NCI-H2171 treated with DMSO at 0.1 percent for 48 hours (cell line): ENCODE results near the gene MTFP1.
"Not testable (repeated sequence)": the region's sequence is repeated elsewhere in the genome, so short reads cannot be mapped to it uniquely, and the experiment has no call there.

Experiments
- DNase-seq: peaks from one replicate; lab custom pipeline; 2025; lab: John Stamatoyannopoulos, UW

The MTFP1 gene

DNA sequence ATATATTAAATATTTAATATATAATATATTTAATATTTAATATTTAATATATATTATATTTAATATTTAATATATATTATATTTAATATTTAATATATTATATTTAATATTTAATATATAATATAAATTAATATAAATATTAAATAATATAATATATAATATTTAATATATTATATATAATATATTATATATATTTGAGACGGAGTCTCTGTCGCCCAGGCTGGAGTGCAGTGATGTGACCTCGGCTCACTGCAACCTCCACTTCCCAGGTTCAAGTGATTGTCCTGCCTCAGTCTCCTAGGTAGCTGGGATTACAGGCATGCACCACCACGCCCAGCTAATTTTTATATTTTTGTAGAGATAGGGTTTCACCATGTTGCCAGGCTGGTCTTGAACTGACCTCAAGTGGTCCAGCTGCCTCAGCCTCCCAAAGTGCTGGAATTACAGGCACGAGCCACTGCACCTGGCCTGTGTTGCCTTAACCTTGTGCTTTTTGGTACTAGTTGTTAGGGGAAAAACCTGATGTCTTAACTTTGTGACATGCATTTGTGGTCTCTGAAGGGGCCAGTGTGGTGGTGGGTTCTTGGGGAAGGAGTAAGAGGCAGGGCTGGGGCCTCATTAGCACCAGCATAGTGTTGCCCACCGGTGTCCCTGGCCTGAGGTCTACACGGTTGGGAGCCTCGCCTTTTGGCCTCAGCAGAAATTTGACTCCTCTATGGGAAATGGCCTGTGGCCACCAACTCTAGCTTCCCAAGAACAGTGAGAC, 29.7 kb downstream of the MTFP1 start:
- no peak for DNase-seq

DNA sequence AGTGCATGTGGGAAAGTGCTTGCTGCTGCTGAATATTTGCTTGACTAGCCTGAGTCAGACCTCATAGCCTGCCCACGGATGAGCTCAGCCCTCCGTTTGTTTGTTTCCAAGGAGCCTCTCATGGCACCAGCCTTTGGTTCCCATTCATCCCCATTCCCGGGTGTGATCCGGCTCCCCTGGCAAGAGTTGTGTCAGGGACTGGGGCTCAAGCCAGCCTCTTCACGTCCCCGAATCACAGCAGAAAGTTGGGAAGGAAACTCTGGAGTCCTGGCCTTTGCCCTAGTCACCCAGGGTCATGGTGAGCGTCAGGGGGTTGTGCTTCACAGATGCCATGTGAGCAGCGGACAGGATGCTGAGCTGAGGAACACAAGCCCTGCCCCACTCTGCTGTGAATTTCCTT, 32.4 kb downstream of the MTFP1 start:
- no peak for DNase-seq

DNA sequence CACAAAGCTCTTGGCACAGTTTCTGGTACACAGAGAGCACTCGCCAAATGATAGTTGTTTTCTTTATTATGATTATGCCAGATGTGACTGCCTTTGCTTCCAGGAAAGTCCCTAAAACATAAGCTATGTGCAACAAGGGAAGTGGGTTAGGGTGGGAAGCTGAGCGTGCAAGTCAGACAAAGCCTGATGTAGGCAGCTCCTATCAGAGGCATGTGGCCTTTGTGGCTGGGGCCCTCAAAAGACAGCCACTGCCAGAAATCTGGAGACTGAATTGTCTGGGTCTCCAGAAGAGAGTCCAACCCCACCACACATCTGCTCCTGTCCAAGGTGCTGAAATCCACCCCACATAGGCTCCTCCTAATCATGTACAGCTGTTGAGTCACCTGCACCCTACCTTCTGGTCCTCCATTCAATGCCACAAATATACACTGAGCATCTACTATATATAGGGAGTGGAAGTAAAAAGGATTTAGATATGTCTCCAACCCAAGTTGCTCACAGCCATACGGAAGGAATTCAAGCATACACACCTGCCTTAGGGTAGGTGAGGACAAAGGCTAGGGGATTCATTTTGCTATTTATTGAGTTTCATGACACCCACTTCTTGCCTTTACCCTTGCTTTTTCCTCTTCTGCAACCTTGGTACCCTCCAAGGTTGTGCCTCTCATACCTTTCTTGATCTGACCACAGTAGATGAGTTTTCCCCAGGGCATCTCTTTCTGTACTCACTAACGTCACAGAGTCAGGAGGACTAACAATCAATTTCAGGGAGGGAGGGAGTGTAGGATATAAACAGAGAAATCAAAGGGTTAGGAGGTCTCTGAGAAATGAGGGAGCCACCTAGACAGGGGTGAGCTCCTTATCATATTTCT, 33.8 kb downstream of the MTFP1 start:
- peak; percentile 31 for DNase-seq

DNA sequence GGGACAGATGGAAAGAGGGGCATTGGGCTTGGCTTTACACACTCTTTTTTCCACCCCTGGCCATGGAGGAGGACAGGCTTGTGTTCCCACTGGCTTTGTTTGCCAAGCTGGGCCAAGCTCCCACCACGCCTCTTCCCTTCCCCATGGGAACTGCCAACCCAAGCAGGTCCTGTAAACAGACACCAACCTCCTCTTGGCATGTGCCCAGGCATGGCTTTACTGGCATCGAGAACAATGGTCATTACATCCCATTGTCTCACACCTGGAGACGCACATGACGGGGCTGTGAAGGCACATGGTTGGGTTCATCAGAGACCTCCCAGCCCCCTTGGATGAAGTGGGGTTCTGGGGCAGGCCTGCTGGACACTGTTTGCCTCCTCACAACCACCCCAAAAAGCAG, 34.6 kb downstream of the MTFP1 start:
- DNase-seq: peak; percentile 75

DNA sequence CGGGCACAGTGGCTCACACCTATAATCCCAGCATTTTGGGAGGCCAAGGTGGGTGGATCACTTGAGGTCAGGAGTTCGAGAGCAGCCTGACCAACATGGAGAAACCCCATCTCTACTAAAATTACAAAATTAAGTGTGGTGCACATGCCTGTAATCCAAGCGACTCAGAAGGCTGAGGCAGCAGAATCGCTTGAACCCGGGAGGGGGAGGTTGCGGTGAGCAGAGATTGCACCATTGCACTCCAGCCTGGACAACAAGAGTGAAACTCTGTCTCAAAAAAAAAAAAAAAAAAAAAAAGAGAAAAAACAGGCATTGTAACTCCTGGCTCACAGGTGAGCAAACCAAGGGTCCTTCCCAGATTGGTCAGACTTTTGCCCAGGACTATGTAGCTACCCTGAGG, 35.0 kb downstream of the MTFP1 start:
- DNase-seq: not testable (repeated sequence)

DNA sequence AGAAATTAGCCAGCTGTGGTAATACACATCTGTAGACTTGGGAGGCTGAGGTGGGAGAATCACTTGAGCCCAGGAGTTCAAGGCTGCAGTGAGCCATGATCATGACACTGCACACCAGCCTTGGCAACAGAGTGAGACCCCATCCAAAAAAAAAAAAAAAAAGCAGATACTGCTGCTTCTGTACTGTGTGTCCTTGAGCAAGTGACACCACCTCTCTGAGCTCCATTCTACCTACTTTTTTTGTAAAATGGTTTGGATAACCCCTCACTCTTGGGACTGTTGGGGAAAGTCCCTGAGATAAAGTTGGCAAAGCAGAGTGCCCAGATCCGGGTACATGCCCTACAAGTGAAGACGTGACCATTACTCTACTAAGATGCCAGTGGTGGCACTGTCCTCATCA, 43.6 kb downstream of the MTFP1 start:
- no peak for DNase-seq

DNA sequence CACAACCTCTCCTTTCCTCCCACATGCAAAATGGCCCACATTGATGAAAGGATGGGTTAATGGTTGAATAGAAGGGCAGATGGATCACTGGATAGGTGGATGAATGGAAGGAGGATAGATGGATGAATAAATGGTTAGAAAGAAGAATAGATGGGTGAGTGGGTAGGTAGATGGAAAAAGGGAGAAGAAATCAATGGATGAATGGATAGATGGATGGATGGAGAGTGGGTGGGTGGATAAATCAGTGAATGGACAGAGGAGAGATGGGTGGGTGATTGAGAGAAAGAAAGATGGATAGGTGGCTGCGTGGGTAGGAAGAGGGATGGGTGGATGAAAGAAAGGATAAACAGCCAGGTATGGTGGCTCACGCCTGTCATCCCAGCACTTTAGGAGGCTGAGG, 45.1 kb downstream of the MTFP1 start:
- DNase-seq: no peak

DNA sequence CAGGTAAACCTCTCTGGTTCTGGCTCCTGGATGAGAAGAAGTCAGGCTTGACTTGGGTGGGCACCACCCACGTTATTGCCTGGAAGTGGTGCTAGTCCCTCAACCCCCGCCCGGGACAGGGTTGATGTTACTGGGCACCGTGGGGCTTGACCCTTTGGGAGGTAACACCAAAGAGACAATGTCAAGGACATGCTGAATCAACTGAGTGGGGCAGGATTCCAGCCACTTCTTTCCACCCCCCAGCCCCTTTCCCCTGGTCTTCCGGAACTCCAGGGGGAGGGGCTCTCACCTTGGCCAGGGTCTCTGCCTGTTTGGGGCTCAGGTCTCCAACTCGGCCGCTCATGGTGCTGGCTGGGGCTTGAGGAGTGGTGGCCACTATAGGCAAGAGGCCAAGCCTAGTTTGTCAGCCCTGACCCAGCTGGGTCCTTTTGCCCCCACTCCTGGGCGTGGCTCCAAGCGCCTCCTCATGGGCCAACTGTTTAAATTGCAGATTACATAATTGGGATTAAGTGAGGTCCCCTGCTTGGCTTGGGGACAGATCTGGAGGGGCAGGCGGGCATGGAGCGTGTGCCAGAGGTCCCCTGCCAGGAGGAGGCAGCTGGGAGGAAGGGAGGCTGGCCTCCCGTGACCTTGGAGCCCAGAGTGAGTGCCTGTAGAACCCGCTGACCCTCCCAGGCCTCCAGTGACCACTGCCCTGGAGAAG, 46.2 kb downstream of the MTFP1 start, which contains the start of gene SEC14L3:
Gene SEC14L3 (minus strand): TSS at position 402 of the 703 bp plus-strand sequence. CDS start 59 bp downstream, at position 343.
- no peak for DNase-seq

DNA sequence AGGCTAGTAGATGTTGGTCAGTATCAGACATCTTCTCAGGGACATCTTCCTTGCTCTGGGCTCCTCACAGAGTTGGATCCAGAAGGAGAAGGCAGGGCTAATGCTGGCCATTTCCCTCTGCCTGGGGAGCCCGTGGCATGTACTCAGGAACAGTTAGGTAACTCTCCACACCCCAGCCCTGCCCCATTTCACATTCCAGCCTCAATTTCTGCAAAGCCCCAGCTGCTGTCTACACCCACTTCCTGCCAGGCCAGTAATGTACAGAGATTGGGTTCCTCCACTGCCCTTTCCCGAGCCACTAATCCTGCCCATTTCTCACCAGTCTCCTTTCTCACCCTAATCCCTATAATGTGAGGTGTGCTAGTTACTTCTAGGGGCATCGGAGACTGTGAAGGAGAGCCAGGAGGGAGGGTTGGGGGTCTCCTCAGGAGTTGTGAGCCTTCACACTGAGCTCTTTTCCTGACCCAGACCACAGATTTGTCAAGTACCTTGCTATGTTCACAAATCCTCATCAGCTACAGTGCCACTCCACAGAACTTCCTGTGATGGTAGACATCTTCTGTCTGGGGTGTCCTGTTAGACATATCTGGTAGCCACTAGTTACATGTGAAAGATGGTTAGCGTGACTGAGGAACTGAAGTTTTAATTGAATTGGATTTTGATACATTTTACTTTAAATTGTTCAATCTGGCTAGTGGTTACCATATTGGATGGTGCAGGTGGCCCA, 47.6 kb downstream of the MTFP1 start:
- DNase-seq: no peak

DNA sequence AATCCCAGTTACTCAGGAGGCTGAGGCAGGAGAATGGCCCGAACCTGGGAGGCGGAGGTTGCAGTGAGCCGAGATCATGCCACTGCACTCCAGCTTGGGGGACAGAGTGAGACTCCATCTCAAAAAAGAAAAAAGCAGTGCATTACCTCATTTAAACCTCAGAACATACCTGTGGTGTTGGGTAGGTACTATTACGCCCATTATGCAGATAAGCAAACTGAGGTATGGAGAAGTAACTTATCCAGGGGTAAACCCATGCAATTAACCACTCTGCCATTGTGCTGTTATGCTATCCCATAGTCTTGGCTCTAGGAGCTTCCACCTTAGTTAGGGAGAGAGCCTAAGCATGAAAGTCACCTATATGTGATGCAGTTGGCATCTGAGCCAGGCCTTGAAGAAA, 48.6 kb downstream of the MTFP1 start:
- DNase-seq: no peak

DNA sequence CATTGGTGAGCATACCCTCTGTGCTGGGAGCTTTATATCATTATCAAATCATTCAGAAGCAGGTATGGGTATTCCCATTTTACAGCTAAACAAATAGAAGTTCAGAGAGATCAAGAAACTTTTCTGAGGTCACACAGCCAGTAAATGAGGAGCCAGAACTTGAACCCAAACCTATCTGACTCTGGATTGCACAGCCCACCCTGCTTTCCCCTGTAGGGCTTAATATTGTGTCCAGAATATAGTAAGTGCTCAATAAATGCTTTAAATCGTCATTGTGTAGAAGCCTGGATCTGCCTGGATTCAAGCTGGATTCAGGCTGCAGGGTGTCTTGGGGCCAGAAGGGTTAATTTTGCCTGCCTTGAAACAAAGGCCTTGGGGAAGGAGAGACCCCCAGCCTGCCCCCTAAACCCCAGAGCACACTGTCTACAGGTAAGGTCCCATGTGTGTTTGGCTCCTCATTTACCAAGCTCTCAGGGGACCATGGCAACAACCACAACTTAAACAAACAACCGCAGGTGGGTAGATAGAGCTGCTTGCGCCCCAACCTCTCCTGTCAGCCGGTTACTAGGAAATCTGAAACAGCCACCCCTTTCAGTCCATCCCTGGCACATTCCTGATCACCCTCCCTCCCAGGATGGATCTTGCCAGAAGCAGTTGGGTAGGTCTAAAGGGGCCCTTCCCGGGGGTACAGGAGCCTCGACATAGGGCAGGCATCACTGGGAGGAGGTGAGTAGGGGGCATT, 49.3 kb downstream of the MTFP1 start:
- DNase-seq: peak; percentile 86
